Liver (tissue), 9 donors: Measurements from ENCODE around the gene GMEB2. TPM values are rescaled to one million over a fixed set of nuclear protein-coding genes. Genes with fewer than 3 reads are reported as not detected.

ENCODE experiments used
- DNase-seq: peaks from one replicate; pipeline ENCODE4 v3.0.0-alpha.2; 2017; ENCODE audit warnings: low spot score
- H3K27ac ChIP-seq, 2 donors: one replicate each; pipeline ENCODE4 v1.7.0; 2013; ENCODE audit warnings: inconsistent platforms in 2 of 2, low read length in 2 of 2, control low read depth in 1 of 2, low read depth in 1 of 2, mild to moderate bottlenecking in 1 of 2
- H3K27me3 ChIP-seq, 4 donors: one replicate each; pipeline versions ENCODE4 v1.6.1 to v1.7.0; 2013; ENCODE audit warnings: low read length in 3 of 4, inconsistent platforms in 1 of 4, mild to moderate bottlenecking in 1 of 4, moderate library complexity in 1 of 4; ENCODE audit not compliant: control insufficient read depth in 4 of 4, insufficient read depth in 4 of 4
- H3K36me3 ChIP-seq, 4 donors: one replicate each; pipeline versions ENCODE4 v1.6.1 to v1.7.0; 2013; ENCODE audit warnings: low read length in 3 of 4, mild to moderate bottlenecking in 3 of 4, low read depth in 1 of 4, moderate library complexity in 1 of 4; ENCODE audit not compliant: control insufficient read depth in 4 of 4, insufficient read depth in 3 of 4
- H3K4me1 ChIP-seq, 4 donors: one replicate each; pipeline versions ENCODE4 v1.6.1 to v1.7.0; 2013; ENCODE audit warnings: low read length in 3 of 4, mild to moderate bottlenecking in 3 of 4, moderate library complexity in 1 of 4; ENCODE audit not compliant: control insufficient read depth in 4 of 4, insufficient read depth in 4 of 4
- H3K4me3 ChIP-seq, 3 donors: one replicate each; pipeline versions ENCODE4 v1.6.1 to v1.7.0; 2013; ENCODE audit warnings: low read length in 3 of 3, control low read depth in 1 of 3, low read depth in 1 of 3, mild to moderate bottlenecking in 1 of 3
- H3K9ac ChIP-seq, 2 donors: one replicate each; pipeline ENCODE4 v1.7.0; 2013; ENCODE audit warnings: low read length in 2 of 2, mild to moderate bottlenecking in 2 of 2, moderate library complexity in 2 of 2, control low read depth in 1 of 2, low read depth in 1 of 2
- H3K9me3 ChIP-seq, 4 donors: one replicate each; pipeline versions ENCODE4 v1.6.1 to v1.7.0; 2013; ENCODE audit warnings: low read length in 3 of 4; ENCODE audit not compliant: control insufficient read depth in 4 of 4
- ATF3 ChIP-seq: IDR thresholded peaks from 2 replicates; pipeline ENCODE4 v1.6.1; 2016; ENCODE audit warnings: antibody characterized with exemption
- CTCF ChIP-seq: fragments of 150-350 bp; IDR thresholded peaks from 2 replicates; pipeline ENCODE4 v1.5.1; 2017; ENCODE audit warnings: improper control_type of control experiment, low read depth, low read length; ENCODE audit not compliant: missing input control
- EGR1 ChIP-seq, 2 donors: IDR thresholded peaks; 2 replicates each; pipeline ENCODE4 v1.6.1; 2016 to 2018; ENCODE audit warnings: antibody characterized with exemption in 2 of 2, low read depth in 2 of 2
- FOXA1 ChIP-seq: IDR thresholded peaks from 2 replicates; pipeline ENCODE4 v1.6.1; 2016; ENCODE audit warnings: antibody characterized with exemption
- FOXA2 ChIP-seq: IDR thresholded peaks from 2 replicates; pipeline ENCODE4 v1.6.1; 2016; ENCODE audit warnings: antibody characterized with exemption
- GABPA ChIP-seq, 2 donors: IDR thresholded peaks in 1 of 2; conservative IDR thresholded peaks in 1 of 2; 2 replicates each; pipeline ENCODE4 v1.6.1; 2016; ENCODE audit warnings: antibody characterized with exemption in 2 of 2, mild to moderate bottlenecking in 1 of 2, moderate library complexity in 1 of 2
- HNF4A ChIP-seq, 2 donors: conservative IDR thresholded peaks; 2 replicates each; pipeline ENCODE4 v1.6.1; 2016; ENCODE audit warnings: antibody characterized with exemption in 2 of 2, mild to moderate bottlenecking in 2 of 2
- HNF4G ChIP-seq: IDR thresholded peaks from 2 replicates; pipeline ENCODE4 v1.6.1; 2016; ENCODE audit warnings: antibody characterized with exemption
- JUND ChIP-seq, 2 donors: IDR thresholded peaks; 2 replicates each; pipeline ENCODE4 v1.6.1; 2016; ENCODE audit warnings: antibody characterized with exemption in 2 of 2
- MAX ChIP-seq: IDR thresholded peaks from 2 replicates; pipeline ENCODE4 v1.6.1; 2016; ENCODE audit warnings: antibody characterized with exemption
- NR2F2 ChIP-seq: IDR thresholded peaks from 2 replicates; pipeline ENCODE4 v1.6.1; 2016; ENCODE audit warnings: antibody characterized with exemption
- RAD21 ChIP-seq, 2 donors: IDR thresholded peaks; 2 replicates each; pipeline ENCODE4 v1.6.1; 2016; ENCODE audit warnings: antibody characterized with exemption in 2 of 2, mild to moderate bottlenecking in 2 of 2
- REST ChIP-seq: IDR thresholded peaks from 2 replicates; pipeline ENCODE4 v1.6.1; 2016; ENCODE audit warnings: antibody characterized with exemption, mild to moderate bottlenecking
- RXRA ChIP-seq, 2 donors: IDR thresholded peaks; 2 replicates each; pipeline ENCODE4 v1.6.1; 2017 to 2018; ENCODE audit warnings: antibody characterized with exemption in 2 of 2, mild to moderate bottlenecking in 1 of 2
- SP1 ChIP-seq: IDR thresholded peaks from 2 replicates; pipeline ENCODE4 v1.6.1; 2018; ENCODE audit warnings: antibody characterized with exemption, mild to moderate bottlenecking
- TAF1 ChIP-seq: conservative IDR thresholded peaks from 2 replicates; pipeline ENCODE4 v1.6.1; 2016; ENCODE audit warnings: antibody characterized with exemption, mild to moderate bottlenecking
- ZBTB33 ChIP-seq: IDR thresholded peaks from 2 replicates; pipeline ENCODE4 v1.6.1; 2016; ENCODE audit warnings: antibody characterized with exemption
- WGBS: extraction: QIAGEN DNeasy Blood & Tissue Kit; methylation state at CpG from one replicate; pipeline ENCODE4 v1.1.7; 2013; 5-methylcytosine and 5-hydroxymethylcytosine counted together
- polyA plus RNA-seq, 2 donors: library from polyadenylated mRNA; stranded (reverse) in 1 of 2; unstranded in 1 of 2; fragments of 200-250 nt in 1 of 2; fragments of >200 nt in 1 of 2; fragmentation: Nextera tagmentation in 1 of 2; extraction: Ambion mirVana in 1 of 2; gene quantifications; one replicate each; pipeline versions ENCODE4 v1.2.1 to v1.2.3, GENCODE V29; 2013 to 2015
- total RNA-seq, 2 donors: library from RNA; depleted of rRNA; stranded (reverse); fragments of >200 nt; gene quantifications; one replicate each; pipeline ENCODE4 v1.2.3, GENCODE V29; 2014
- donor health status: healthy.
- donor health status: healthy.
- donor health status: healthy.
- donor health status: healthy.
- donor health status: healthy.

GMEB2 gene
- total and polyA plus RNA-seq, 4 donors, result 1.3 to 8.6 (median 5.3) TPM

GRCh38 chr20:63539441-63540370 is 87.2 kb downstream of the GMEB2 start:
- Histone ChIP-seq H3K9me3 (no peaks in the 10 kb centered on the region), H3K36me3 (no peaks in the 10 kb centered on the region), H3K27ac (no peak overlapping the region), H3K27me3 (no peaks in the 10 kb centered on the region), H3K4me3 (no peak overlapping the region), H3K9ac (no peak overlapping the region), H3K4me1 (peaks cover 10 to 25% (median 18%) of the 10 kb centered on the region in 4 donors)
- DNase-seq, result no peak
- TF ChIP-seq HNF4A (conservative IDR thresholded peaks at IDR 0.05), result no peak
- no peak for TF ChIP-seq JUND (IDR thresholded peaks at IDR 0.05)
- TF ChIP-seq EGR1 (IDR thresholded peaks at IDR 0.05; ENCODE audit: low read depth in 2 of 2), result no peak
- no peak for TF ChIP-seq MAX
- TF ChIP-seq CTCF, result no peak
- no peak for TF ChIP-seq FOXA1
- TF ChIP-seq REST, result no peak
- no peak for TF ChIP-seq ATF3
- TF ChIP-seq FOXA2, result no peak
- no peak for TF ChIP-seq TAF1
- TF ChIP-seq ZBTB33, result no peak
- TF ChIP-seq HNF4G, result no peak
- no peak for TF ChIP-seq SP1
- TF ChIP-seq GABPA (IDR thresholded peaks at IDR 0.05 in 1 of 2, conservative IDR thresholded peaks at IDR 0.05 in 1 of 2), result no peak
- WGBS, result 91% methylated on average over 29 of the region's 29 CpGs

GRCh38 chr20:63539092-63539430 is 87.8 kb downstream of the GMEB2 start:
- Histone ChIP-seq H3K27ac (no peak overlapping the region), H3K4me3 (no peak overlapping the region), H3K9ac (no peak overlapping the region), H3K4me1 (peaks cover 10 to 28% (median 19%) of the 10 kb centered on the region in 4 donors), H3K27me3 (no peaks in the 10 kb centered on the region), H3K36me3 (no peaks in the 10 kb centered on the region), H3K9me3 (no peaks in the 10 kb centered on the region)
- no peak for DNase-seq
- TF ChIP-seq RAD21 (IDR thresholded peaks at IDR 0.05) (no peak), SP1 (no peak), CTCF (no peak), NR2F2 (no peak), FOXA1 (no peak), RXRA (IDR thresholded peaks at IDR 0.05) (no peak), ATF3 (no peak), HNF4A (conservative IDR thresholded peaks at IDR 0.05) (no peak), JUND (IDR thresholded peaks at IDR 0.05) (no peak)
- WGBS, result 85% methylated on average over 12 of the region's 12 CpGs
